Stimulated activated CD4-positive, alpha-beta T cell treated with anti-CD3 and anti-CD28 coated beads, Interleukin-4, amount 100 ng/mL, for 4 hours (primary cell): ENCODE measurements around the gene ZNF576.
"Not testable (repeated sequence)": the region's sequence is repeated elsewhere in the genome, so short reads cannot be mapped to it uniquely, and the experiment has no call there.

ENCODE experiments used
- DNase-seq, 2 experiments: peaks; one replicate each; pipeline ENCODE4 v3.0.0-alpha.2; 2020

The ZNF576 gene

GRCh38 chr19:43575156-43575950 is 21.0 kb upstream of the ZNF576 start, which contains the start of the genes PINLYP and XRCC1:
PINLYP (plus strand) TSS chr19:43575801; CDS start chr19:43577192, 1,391 bp downstream.
XRCC1 (minus strand) TSS chr19:43575527; CDS start chr19:43575458, 69 bp downstream.
- peak; percentile 93 for DNase-seq

DNA sequence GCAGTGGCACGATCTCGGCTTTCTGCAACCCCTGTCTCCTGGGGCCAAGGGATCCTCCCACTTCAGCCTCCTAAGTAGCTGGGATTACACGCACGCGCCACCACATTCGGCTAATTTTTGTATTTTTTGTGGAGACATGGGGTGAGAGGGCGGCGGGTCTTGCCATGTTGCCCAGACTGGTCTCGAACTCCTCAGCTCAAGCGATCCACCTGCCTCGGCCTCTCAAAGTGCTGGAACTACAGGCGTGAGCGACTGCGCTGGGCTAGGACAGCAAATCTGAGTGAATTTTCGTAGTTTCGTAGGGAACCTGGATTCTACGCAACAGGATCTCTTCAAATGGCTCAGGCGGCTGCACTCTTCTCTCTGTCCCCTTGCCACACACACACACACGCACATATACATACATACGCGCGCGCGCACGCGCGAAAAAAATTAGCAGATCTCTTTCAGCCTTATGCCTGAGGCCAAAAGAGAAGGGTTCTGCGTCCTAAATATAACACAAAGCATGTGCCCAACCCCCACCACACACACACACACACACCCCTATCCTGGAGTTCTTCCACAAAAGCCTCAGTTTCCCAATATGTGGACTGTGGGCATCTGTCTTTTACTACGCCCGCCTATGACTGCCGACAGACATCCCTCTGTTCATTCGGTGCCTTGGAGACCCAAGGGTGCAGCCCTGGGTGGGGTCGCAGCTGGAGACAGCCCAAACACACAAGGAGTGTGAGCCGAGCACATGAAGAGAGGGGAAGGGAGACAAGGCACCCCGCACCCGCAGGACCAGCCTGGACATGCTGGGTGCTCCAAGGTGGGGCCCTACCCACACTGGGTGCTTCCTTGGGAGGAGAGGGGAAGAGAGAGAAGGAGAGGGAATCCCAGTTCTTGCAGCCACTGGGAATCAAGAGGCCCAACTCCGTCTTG is 20.2 kb upstream of the ZNF576 start:
- DNase-seq = no peak

DNA sequence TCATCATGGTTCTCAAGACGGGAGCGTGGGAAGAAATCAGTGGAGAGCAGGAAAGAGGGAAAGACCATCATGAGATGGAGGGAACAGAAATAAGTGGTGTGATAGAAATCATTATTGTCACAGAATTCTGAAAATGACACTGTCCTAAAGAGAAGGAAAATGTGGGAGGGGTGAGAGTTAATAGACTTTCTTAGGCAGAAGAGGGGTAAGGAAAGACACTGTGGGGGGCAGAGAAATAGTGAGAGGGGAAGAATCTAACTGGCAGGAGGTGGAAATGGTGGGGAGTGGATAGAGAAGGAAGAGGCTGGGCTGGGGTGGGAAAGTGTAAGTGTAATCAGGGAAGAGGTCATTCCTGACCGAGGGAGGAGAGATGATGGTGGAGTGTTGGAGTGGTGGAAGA is 17.6 kb upstream of the ZNF576 start:
- no peak for DNase-seq

- no peak for DNase-seq
These were observed 14.9 kb upstream of the ZNF576 start for GRCh38 chr19:43581467-43581866.

GRCh38 chr19:43582495-43582894 is 13.9 kb upstream of the ZNF576 start:
- no peak for DNase-seq

DNA sequence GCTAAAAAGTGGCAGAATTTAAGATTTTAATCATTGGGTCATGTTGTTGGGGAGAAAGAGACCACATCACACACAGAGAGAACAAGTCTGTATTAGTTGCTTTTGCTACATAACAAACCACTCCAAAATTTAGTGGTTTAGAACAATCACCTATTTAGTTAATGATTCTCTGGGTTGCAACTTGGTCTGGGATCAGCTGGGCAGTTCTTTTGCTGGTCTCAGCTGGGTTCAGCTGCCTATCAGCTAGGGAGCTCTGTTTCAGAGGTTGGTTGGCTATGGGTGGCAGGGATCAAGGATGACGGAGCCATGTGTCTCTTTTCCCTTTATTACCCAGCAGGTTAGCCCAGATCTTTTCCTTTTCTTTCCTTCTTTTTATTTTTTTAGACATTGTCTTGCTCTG is 11.9 kb upstream of the ZNF576 start:
- no peak for DNase-seq

DNA sequence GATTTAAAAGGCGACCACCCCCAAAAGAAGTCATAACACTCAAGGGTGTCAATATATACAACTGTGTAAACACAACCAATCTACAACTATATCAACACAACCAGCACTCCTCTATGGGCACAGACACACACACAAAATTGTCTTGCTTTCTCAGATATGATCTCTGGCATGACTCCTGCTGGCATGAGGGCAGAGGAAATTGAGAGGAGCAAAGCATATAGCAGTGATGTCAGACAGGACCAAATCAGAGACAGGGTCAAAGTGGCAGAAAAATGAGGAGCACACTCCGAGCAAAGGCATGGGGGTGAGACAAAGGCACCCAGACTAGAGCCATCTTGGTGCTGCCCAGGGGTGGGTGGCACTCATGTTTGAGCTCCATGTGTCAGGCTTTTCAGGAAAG is 10.0 kb upstream of the ZNF576 start:
- DNase-seq = no peak

DNA sequence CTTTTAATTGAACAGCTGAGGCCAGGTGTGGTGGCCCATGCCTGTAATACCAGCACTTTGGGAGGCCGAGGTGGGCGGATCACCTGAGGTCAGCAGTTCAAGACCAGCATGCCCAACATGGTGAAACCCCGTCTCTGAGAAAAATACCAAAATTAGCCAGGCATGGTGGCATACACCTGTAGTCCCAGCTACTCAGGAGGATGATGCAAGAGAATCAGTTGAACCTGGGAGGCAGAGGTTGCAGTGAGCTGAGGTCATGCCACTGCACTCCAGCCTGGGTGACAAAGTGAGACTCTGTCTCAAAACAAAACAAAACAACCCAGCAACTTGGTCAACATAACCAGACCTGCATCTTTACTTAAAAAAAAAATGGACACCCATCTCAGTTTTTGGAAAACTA is 9.4 kb upstream of the ZNF576 start:
- DNase-seq = not testable (repeated sequence)

DNA sequence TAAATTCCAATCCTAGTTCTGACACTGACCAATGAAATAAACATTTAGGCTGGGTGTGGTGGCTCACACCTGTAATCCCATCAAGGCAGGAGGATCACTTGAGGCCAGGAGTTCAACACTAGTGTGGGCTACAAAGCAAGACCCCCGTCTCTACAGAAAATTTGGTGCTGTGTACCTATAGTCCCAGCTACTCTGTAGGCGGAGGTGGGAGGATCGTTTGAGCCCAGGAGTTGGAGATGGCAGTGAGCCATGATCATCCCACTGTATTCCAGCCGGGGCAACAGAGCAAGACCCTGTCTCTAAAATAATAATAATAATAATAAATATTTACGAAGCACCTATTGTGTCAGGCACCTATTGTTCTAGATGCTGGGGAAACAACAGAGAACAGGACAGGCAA is 7.1 kb upstream of the ZNF576 start:
- no peak for DNase-seq

DNA sequence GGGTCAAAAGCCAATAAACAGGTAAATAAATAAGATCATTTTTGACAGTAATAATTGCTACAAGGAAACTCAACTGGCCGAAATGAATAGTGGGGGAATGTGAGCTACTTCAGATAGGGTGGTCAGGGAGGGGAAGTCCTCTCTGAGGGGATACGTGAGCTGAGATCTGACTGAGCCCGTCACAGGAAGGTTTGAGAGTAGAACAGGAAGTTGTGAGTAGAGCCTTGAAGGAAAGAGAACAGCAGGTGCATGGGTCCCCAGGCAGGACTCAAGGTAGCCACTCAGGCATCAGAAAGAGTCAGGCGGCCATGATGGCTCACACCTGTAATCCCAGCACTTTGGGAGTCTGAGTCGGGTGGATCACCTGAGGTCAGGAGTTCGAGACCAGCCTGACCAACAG is 6.7 kb upstream of the ZNF576 start:
- DNase-seq = no peak

- no peak for DNase-seq
These were observed 4.3 kb upstream of the ZNF576 start for GRCh38 chr19:43591904-43592772.

DNA sequence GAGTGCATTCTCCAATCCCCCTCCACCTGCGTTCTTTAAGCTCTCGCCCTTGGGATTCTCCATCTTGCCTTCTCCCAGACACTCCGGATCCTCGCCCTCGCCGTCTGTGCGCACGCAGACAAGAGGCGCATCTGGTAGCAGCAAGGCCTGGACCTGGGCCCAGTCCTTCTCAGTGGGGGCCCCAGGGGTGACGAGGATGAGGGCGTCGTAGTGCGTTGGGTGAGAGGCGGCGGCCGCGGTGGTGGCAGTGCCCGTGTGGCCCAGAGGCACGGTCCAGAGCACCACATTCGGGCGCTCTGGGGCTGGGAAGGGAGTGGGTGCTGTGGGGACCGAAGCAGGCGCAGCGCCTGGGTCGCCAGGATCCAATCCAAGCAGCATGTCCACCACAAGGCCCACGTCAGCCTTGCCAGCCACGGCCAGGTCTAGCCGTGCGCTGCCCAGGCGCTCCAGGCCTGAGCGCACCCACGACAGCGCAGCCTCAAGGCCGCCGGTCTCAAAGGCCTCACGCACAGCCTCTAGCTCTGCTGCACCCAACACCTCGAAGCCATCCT is 3.5 kb upstream of the ZNF576 start:
- DNase-seq = no peak

- no peak for DNase-seq
These were observed 2.2 kb upstream of the ZNF576 start for GRCh38 chr19:43594081-43594697.

DNA sequence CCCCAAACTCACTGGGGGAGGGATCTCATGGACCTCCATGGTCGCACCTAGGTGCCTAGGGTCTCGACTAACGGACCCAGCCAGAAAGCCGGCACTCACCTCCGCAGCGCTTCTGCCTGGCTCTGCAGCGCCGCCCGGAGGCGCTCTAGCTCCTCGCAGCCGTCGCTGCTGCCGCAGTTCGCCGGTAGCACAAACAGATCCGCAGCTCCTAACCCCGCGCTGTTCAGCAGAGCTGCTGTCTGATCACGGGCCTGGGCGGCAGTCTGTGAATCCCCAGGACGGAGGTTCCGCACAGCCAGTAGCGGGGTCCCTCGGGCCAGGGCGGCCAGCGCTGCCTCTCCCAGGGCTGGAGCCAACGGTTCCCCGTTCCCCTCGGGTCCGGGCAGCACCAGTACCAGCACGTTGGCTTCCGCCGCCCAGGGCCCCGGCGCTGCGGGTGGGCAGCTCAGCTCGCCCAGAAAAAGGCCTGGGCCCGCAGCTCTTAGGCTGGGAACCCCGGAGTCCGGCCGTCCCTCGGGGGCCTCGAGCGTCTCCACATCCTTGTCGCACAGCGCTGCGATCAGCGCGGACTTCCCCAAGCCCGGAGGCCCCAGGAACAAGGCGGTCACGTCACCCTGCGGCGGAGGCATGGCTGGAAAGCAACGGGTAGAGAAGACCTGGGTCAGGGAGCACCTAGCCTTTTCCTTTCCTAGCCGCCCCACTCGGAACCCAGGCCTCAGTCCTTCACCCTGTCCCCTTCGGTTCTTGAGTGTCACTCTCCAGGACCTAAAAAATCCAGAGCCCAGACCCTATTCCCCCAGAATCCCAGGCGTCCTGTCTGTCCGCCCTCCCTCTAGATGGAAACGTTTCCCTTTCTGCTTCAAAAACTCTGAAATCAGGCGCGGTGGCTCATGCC is 1.4 kb upstream of the ZNF576 start:
- DNase-seq = peak; percentile 65 to 69

- DNase-seq = peak; percentile 12 to 30
These were observed 793 bp upstream of the ZNF576 start for GRCh38 chr19:43595605-43595998.

GRCh38 chr19:43596842-43597461 is 557 bp downstream of the ZNF576 start:
- no peak for DNase-seq

GRCh38 chr19:43597876-43598275 is 1.5 kb downstream of the ZNF576 start:
- no peak for DNase-seq

DNA sequence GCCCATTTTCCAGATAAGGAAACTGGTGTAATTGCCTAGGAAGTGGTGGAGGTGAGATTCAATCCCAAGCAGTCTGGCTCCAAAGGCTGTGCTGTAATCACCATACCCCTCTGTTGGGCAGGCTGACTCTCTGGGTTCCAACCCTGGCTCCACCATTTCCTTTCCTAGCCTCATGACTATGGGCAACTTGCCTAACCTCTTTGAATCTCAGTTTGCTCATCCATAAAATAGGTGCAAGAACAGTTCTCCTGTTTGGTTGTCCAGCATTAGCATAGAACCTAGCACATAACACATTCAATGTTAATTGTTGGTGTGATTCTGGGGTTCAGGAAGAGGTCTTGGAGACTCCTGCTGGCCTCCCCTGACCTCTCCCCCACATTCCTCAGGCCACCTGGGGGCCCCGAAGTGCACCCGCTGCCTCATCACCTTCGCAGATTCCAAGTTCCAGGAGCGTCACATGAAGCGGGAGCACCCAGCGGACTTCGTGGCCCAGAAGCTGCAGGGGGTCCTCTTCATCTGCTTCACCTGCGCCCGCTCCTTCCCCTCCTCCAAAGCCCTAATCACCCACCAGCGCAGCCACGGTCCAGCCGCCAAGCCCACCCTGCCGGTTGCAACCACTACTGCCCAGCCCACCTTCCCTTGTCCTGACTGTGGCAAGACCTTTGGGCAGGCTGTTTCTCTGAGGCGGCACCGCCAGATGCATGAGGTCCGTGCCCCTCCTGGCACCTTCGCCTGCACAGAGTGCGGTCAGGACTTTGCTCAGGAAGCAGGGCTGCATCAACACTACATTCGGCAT is 2.2 kb downstream of the ZNF576 start:
- DNase-seq = no peak

GRCh38 chr19:43599635-43600295 is 3.4 kb downstream of the ZNF576 start:
- DNase-seq = no peak
